ENCODE results near the gene LNPEP. TPM values are rescaled to one million over a fixed set of nuclear protein-coding genes. Genes with fewer than 3 reads are reported as not detected.
"Not testable (repeated sequence)": the region's sequence is repeated elsewhere in the genome, so short reads cannot be mapped to it uniquely, and the experiment has no call there.

LNPEP gene
- total RNA-seq, 3 donors from 2014 or later = 64.6 to 71.2 (median 65.1) TPM

GRCh38 chr5:96928931-96929708 is 6.8 kb upstream of the LNPEP start:
- Histone ChIP-seq H3K4me3 (no peak overlapping the region), H3K27ac (no peak overlapping the region), H3K4me1 (peaks cover 0 to 7% of the 10 kb centered on the region in 2 donors), H3K27me3 (no peaks in the 10 kb centered on the region), H3K36me3 (no peaks in the 10 kb centered on the region), H3K9me3 (no peaks in the 10 kb centered on the region)
- no peak for TF ChIP-seq POLR2AphosphoS5 (IDR thresholded peaks at IDR 0.05)
- no peak for TF ChIP-seq CTCF (IDR thresholded peaks at IDR 0.05)
- no peak for TF ChIP-seq POLR2A (IDR thresholded peaks at IDR 0.05)
- no peak for DNase-seq (ENCODE audit: low spot score in 2 of 2)
- intact Hi-C loops (cut with DNase I; ENCODE audit: low total_unique reads) = no loop called here

- Histone ChIP-seq H3K27ac (no peak overlapping the region), H3K27me3 (no peaks in the 10 kb centered on the region), H3K4me1 (peaks cover 0 to 7% of the 10 kb centered on the region in 2 donors), H3K4me3 (no peak overlapping the region), H3K36me3 (no peaks in the 10 kb centered on the region), H3K9me3 (no peaks in the 10 kb centered on the region)
- intact Hi-C loops (cut with DNase I; ENCODE audit: low total_unique reads) = no loop called here
- TF ChIP-seq POLR2AphosphoS5 (IDR thresholded peaks at IDR 0.05) (no peak), CTCF (IDR thresholded peaks at IDR 0.05) (no peak), POLR2A (IDR thresholded peaks at IDR 0.05) (no peak)
- DNase-seq (ENCODE audit: low spot score in 2 of 2) = no peak
Measured at GRCh38 chr5:96930058-96930457, 5.8 kb upstream of the LNPEP start.

GRCh38 chr5:96930589-96930988 is 5.3 kb upstream of the LNPEP start:
- H3K36me3 ChIP-seq = no peaks in the 10 kb centered on the region
- no peak for DNase-seq (ENCODE audit: low spot score in 2 of 2)
- no peak for TF ChIP-seq POLR2AphosphoS5 (IDR thresholded peaks at IDR 0.05)
- TF ChIP-seq CTCF (IDR thresholded peaks at IDR 0.05) = no peak
- no peak for TF ChIP-seq POLR2A (IDR thresholded peaks at IDR 0.05)
- H3K9me3 ChIP-seq = no peaks in the 10 kb centered on the region
- peaks cover 0 to 7% of the 10 kb centered on the region in 2 donors for H3K4me1 ChIP-seq
- H3K27me3 ChIP-seq = no peaks in the 10 kb centered on the region
- H3K27ac ChIP-seq = no peak overlapping the region
- H3K4me3 ChIP-seq = no peak overlapping the region
- intact Hi-C loops (cut with DNase I; ENCODE audit: low total_unique reads) = no loop called here

GRCh38 chr5:96931037-96931436 is 4.8 kb upstream of the LNPEP start:
- H3K27me3 ChIP-seq; H3K4me1 ChIP-seq; H3K4me3 ChIP-seq; intact Hi-C loops (cut with DNase I; ENCODE audit: low total_unique reads); H3K27ac ChIP-seq; H3K9me3 ChIP-seq; H3K36me3 ChIP-seq; DNase-seq (ENCODE audit: low spot score in 2 of 2): not testable (repeated sequence)

GRCh38 chr5:96931605-96932004 is 4.3 kb upstream of the LNPEP start:
- H3K9me3 ChIP-seq = no peaks in the 10 kb centered on the region
- intact Hi-C loops (cut with DNase I; ENCODE audit: low total_unique reads) = no loop called here
- no peak overlapping the region for H3K4me3 ChIP-seq
- H3K36me3 ChIP-seq = no peaks in the 10 kb centered on the region
- DNase-seq (ENCODE audit: low spot score in 2 of 2) = no peak
- H3K27me3 ChIP-seq = no peaks in the 10 kb centered on the region
- H3K4me1 ChIP-seq = peaks cover 0 to 7% of the 10 kb centered on the region in 2 donors
- no peak overlapping the region for H3K27ac ChIP-seq
- no peak for TF ChIP-seq POLR2AphosphoS5 (IDR thresholded peaks at IDR 0.05)
- no peak for TF ChIP-seq CTCF (IDR thresholded peaks at IDR 0.05)
- TF ChIP-seq POLR2A (IDR thresholded peaks at IDR 0.05) = no peak

Measured in breast epithelium (tissue), 4 donors.